HG03432 (cell line): ENCODE measurements around the gene CHODL.

Experiments used
- ATAC-seq: cut with Tn5 transposase; IDR thresholded peaks from one replicate; pipeline ENCODE4 v1.9.1; 2021; ENCODE audit warnings: mild to moderate bottlenecking, moderate library complexity; ENCODE audit not compliant: unreplicated experiment

The CHODL gene

DNA sequence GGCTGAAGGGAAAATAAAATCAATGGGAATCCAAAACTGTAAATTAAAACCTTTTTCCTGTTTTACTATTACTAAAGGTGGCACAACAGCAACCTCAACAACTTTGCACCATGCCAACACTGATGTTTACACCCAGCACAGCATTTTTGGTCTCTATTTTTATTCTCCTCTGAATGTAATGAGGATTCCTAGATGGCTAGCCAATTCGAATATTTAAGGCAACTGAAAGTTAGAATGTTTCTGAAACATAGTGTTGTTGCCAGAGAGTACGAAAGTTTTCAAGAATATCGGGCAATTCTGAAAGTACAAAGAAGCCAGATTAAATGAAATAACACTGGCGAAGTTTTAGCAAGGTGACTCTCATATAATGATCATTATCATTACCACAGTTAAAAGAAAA lies 40.7 kb downstream of the CHODL start:
- ATAC-seq, result no peak

- ATAC-seq, result no peak
Observed at GRCh38 chr21:18289876-18290275, 45.2 kb downstream of the CHODL start.

DNA sequence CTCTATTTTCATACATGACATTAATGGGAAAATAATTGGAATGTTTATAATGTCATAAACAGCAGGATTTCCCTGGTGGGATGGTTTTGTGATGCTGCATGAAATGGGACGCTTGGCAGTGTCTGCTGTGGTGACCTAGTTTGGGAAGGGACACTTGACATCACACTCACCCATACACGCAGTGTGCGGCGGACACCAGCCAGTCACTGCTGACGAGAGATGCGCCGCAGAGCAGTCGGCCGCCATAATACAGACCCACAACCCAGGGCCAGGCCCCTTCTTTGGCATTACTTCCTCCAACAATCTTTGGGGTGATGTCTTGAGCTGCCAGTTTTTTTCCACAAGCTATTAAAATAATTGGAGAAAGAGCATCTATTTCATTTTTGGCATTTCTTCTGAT lies 49.5 kb downstream of the CHODL start:
- no peak for ATAC-seq

DNA sequence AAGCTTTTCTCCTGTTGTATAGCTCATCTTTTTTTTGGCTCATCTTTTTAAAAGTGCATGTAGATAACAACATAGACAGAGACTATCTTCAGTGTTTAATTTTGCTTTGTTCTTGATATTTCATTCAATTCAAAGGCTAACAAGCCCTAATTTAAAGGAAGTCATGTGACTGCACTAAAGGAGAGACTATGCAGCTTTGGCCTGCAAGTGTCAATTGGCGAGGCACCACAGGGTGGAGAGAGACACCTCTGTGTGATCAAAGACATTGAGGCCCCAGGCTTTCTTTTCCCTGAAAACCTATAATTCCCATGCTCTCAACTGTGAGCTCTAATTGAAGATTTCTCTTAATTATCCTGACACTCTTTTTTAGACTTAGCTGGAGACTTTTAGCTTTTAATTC lies 53.6 kb downstream of the CHODL start:
- no peak for ATAC-seq
